A673 (cell line): Measurements from ENCODE around the gene MICAL1. TPM values are rescaled to one million over a fixed set of nuclear protein-coding genes. Genes with fewer than 3 reads are reported as not detected.

ENCODE experiments used
- BruUV-seq: library from RNA; stranded (reverse); fragments of 400-500 nt; replicated peaks from 2 replicates; lab custom pipeline; 2021; lab: Mats Ljungman, UMichigan
- CTCF ChIA-PET: fragments of 300-600 bp; sonication (Branson Sonifier 250); formaldehyde crosslinking; loops from one replicate; lab custom pipeline; 2022; ENCODE audit warnings: antibody characterized with exemption; lab: Charles Lee
- POLR2A ChIA-PET: fragments of 300-600 bp; sonication (Branson Sonifier 250); formaldehyde crosslinking; loops from one replicate; lab custom pipeline; 2022; ENCODE audit warnings: antibody characterized with exemption; ENCODE audit not compliant: low non-redundant PET; lab: Charles Lee
- DNase-seq: peaks from one replicate; pipeline ENCODE4 v3.0.0-alpha.2; 2015; ENCODE audit warnings: low spot score
- H3K27ac ChIP-seq: fragments of 200-600 bp; sonication (generic); 2 replicates; pipeline ENCODE4 v1.5.1; 2016; ENCODE audit warnings: mixed run types, low read depth, mild to moderate bottlenecking, mixed read lengths, antibody characterized with exemption, low read length; ENCODE audit not compliant: poor library complexity, severe bottlenecking
- H3K27me3 ChIP-seq: fragments of 200-600 bp; sonication (generic); replicated peaks from 2 replicates; pipeline ENCODE4 v1.6.1; 2017; ENCODE audit warnings: mixed run types, low read depth, mild to moderate bottlenecking, mixed read lengths, antibody characterized with exemption, low read length; ENCODE audit not compliant: insufficient read depth, poor library complexity
- H3K36me3 ChIP-seq: fragments of 200-600 bp; sonication (generic); 2 replicates; pipeline ENCODE4 v1.6.1; 2016; ENCODE audit warnings: mixed run types, mild to moderate bottlenecking, mixed read lengths, antibody characterized with exemption, low read length; ENCODE audit not compliant: insufficient read depth, poor library complexity, severe bottlenecking
- H3K4me1 ChIP-seq: fragments of 200-600 bp; sonication (generic); 2 replicates; pipeline ENCODE4 v1.6.1; 2017; ENCODE audit warnings: mixed run types, mild to moderate bottlenecking, mixed read lengths, antibody characterized with exemption, low read length; ENCODE audit not compliant: insufficient read depth, poor library complexity, severe bottlenecking
- H3K4me3 ChIP-seq: fragments of 200-600 bp; sonication (generic); 2 replicates; pipeline ENCODE4 v1.5.1; 2016; ENCODE audit warnings: low read depth, mixed run types, mild to moderate bottlenecking, mixed read lengths, low read length; ENCODE audit not compliant: poor library complexity, severe bottlenecking
- H3K9me3 ChIP-seq: fragments of 200-600 bp; sonication (generic); 2 replicates; pipeline ENCODE4 v1.6.1; 2016; ENCODE audit warnings: mixed run types, low read depth, mild to moderate bottlenecking, mixed read lengths, antibody characterized with exemption, low read length; ENCODE audit not compliant: poor library complexity, severe bottlenecking
- EZH2 ChIP-seq: fragments of 200-600 bp; sonication (generic); IDR thresholded peaks from 2 replicates; pipeline ENCODE4 v1.6.1; 2017; ENCODE audit warnings: borderline replicate concordance, low read depth, mild to moderate bottlenecking, mixed read lengths, antibody characterized with exemption, low read length; ENCODE audit not compliant: poor library complexity, severe bottlenecking
- intact Hi-C: fragments of 100-400 bp; cut with micrococcal nuclease; formaldehyde crosslinking; loops from one replicate; pipeline ENCODE4 v1.10.0; 2022; ENCODE audit not compliant: unreplicated experiment
- total RNA-seq: library from RNA; stranded (reverse); gene quantifications from 2 replicates; pipeline ENCODE4 v1.2.3, GENCODE V29; 2021
- TF ChIP-seq, protein P1 (sequence below): fragments of 300-800, 200-600 bp; sonication (generic); conservative IDR thresholded peaks from 2 replicates; pipeline ENCODE4 v1.5.1; 2017; ENCODE audit warnings: low read depth, mild to moderate bottlenecking, antibody characterized with exemption, low read length, moderate library complexity, mixed read lengths

The MICAL1 gene
- total RNA-seq, 1 experiment from 2014 or later, result 4.8 TPM

DNA sequence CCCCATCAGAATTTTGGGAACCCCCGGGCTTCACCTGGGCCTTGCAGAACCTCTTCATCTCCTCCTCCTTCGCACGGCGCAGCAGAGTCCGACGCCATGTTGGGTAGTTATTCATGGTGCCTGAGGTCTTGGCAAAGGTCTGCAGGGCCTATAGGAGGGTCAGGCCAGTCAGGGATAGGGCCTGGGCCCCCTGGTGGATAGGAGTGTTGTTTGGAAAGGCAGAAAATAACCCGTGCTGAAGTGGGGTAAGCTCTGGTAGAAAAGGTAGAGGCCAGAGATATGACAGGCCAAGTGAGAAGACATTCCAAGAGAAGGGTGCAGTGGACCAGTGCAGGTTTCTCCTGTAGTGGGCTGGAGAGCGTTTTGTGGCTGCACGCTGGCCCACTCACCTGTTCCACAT, 10.2 kb downstream of the MICAL1 start:
- ChIA-PET CTCF (no interaction called here), POLR2A (no interaction called here)
- Histone ChIP-seq H3K27ac (no peak overlapping the region), H3K4me3 (no peak overlapping the region), H3K36me3 (no peaks in the 10 kb centered on the region), H3K9me3 (no peaks in the 10 kb centered on the region), H3K27me3 (no peaks in the 10 kb centered on the region), H3K4me1 (no peaks in the 10 kb centered on the region)
- no peak for DNase-seq
- no peak for TF ChIP-seq EZH2
- TF ChIP-seq, protein P1, sequence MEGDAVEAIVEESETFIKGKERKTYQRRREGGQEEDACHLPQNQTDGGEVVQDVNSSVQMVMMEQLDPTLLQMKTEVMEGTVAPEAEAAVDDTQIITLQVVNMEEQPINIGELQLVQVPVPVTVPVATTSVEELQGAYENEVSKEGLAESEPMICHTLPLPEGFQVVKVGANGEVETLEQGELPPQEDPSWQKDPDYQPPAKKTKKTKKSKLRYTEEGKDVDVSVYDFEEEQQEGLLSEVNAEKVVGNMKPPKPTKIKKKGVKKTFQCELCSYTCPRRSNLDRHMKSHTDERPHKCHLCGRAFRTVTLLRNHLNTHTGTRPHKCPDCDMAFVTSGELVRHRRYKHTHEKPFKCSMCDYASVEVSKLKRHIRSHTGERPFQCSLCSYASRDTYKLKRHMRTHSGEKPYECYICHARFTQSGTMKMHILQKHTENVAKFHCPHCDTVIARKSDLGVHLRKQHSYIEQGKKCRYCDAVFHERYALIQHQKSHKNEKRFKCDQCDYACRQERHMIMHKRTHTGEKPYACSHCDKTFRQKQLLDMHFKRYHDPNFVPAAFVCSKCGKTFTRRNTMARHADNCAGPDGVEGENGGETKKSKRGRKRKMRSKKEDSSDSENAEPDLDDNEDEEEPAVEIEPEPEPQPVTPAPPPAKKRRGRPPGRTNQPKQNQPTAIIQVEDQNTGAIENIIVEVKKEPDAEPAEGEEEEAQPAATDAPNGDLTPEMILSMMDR, result no peak
- intact Hi-C loops, result no loop called here
- BruUV-seq, result no TSS peak

DNA sequence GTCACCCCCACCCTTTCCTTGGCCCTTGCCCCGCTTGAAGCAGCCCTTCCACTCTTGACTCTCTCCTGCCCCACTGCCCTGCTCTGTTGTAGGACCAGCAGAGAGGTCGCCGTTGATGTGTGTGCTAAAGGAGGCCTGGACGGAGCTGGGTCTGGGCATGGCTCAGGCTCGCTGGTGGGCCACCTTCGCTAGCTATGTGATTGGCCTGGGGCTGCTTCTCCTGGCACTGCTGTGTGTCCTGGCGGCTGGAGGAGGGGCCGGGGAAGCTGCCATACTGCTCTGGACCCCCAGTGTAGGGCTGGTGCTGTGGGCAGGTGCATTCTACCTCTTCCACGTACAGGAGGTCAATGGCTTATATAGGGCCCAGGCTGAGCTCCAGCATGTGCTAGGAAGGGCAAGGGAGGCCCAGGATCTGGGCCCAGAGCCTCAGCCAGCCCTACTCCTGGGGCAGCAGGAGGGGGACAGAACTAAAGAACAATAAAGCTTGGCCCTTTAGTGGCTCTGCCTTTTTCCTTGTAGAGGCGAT, 12.1 kb downstream of the MICAL1 start:
- ChIA-PET POLR2A (no interaction called here), CTCF (no interaction called here)
- no peaks in the 10 kb centered on the region for H3K9me3 ChIP-seq
- TF ChIP-seq, protein P1, result no peak
- TF ChIP-seq EZH2, result no peak
- no peak overlapping the region for H3K4me3 ChIP-seq
- BruUV-seq, result no TSS peak
- no peaks in the 10 kb centered on the region for H3K4me1 ChIP-seq
- no peaks in the 10 kb centered on the region for H3K27me3 ChIP-seq
- H3K27ac ChIP-seq, result no peak overlapping the region
- DNase-seq, result no peak
- intact Hi-C loops, result no loop called here
- no peaks in the 10 kb centered on the region for H3K36me3 ChIP-seq

GRCh38 chr6:109442393-109442924, 13.1 kb downstream of the MICAL1 start:
- POLR2A ChIA-PET, result no interaction called here
- Histone ChIP-seq H3K4me1 (no peaks in the 10 kb centered on the region), H3K4me3 (no peak overlapping the region), H3K9me3 (no peaks in the 10 kb centered on the region), H3K36me3 (no peaks in the 10 kb centered on the region), H3K27ac (no peak overlapping the region), H3K27me3 (no peaks in the 10 kb centered on the region)
- no peak for DNase-seq
- TF ChIP-seq, protein P1, result no peak
- TF ChIP-seq EZH2, result no peak
- BruUV-seq, result no TSS peak
- intact Hi-C loops, result no loop called here
- CTCF ChIA-PET, result no interaction called here
